ENCODE data around the gene FHOD3. TPM values are rescaled to one million over a fixed set of nuclear protein-coding genes. Genes with fewer than 3 reads are reported as not detected.

Gene FHOD3
- total and polyA plus RNA-seq, 2 of the 13 experiments (the other 11 are each of a cell fraction or from before 2014, with no cell fraction given) = 0.07 TPM; not detected in 1

GRCh38 chr18:36529747-36530146, 232.2 kb downstream of the FHOD3 start:
- no peak for DNase-seq (ENCODE audit: low spot score)
- no peaks in the 10 kb centered on the region for H3K9me3 ChIP-seq (ENCODE audit: low read length)
- H3K9ac ChIP-seq (ENCODE audit: insufficient read depth, low read depth, low read length) = no peak overlapping the region
- no peak overlapping the region for H2AFZ ChIP-seq (ENCODE audit: low read length)
- in situ Hi-C loops (cut with HindIII; ENCODE audit: extremely low pct_ligation_motif_present, low pct_unique_long_range_greater_than_20kb) = no loop called here
- no peaks in the 10 kb centered on the region for H3K36me3 ChIP-seq (replicated peaks in 1 of 2; ENCODE audit: control insufficient read depth in 1 of 2, insufficient read depth in 2 of 2, low read length in 2 of 2)
- WGBS (ENCODE audit: low lambda C conversion rate) = 47% methylated on average over 8 of the region's 8 CpGs
- POLR2A ChIA-PET = no interaction called here
- no peak for FAIRE-seq
- no peaks in the 10 kb centered on the region for H4K20me1 ChIP-seq (ENCODE audit: insufficient read depth, low read length)
- H3K4me2 ChIP-seq (ENCODE audit: low read depth, low read length) = no peak overlapping the region
- no peak overlapping the region for H3K4me3 ChIP-seq (replicated peaks in 1 of 3; ENCODE audit: insufficient read depth in 1 of 3, low read depth in 2 of 3, low read length in 3 of 3)
- CTCF ChIA-PET (ENCODE audit: low intra/inter-chr PET ratio, low total read pairs) = no interaction called here
- no peaks in the 10 kb centered on the region for H3K79me2 ChIP-seq (ENCODE audit: insufficient read depth, low read length)
- peaks cover 0 to 10% of the 10 kb centered on the region in 2 experiments; a peak in 2 of 5 replicates for H3K27me3 ChIP-seq (ENCODE audit: control insufficient read depth in 1 of 2, insufficient read depth in 2 of 2, low read length in 2 of 2)
- BruUV-seq (replicated peaks) = no TSS peak
- ATAC-seq = no peak
- no peak overlapping the region for H3K27ac ChIP-seq (ENCODE audit: extremely low read length, insufficient read depth, low read length)
- intact Hi-C loops (cut with micrococcal nuclease; ENCODE audit: unreplicated experiment) = no loop called here
- H3K4me1 ChIP-seq (ENCODE audit: insufficient read depth, low read length) = peaks cover 16% of the 10 kb centered on the region
- TF ChIP-seq PRMT3 (CRISPR knock-in tag; IDR thresholded peaks at IDR 0.05; ENCODE audit: borderline replicate concordance, low read depth) (no peak), ZNF256 (CRISPR knock-in tag; conservative IDR thresholded peaks at IDR 0.05) (no peak), YY1 (IDR thresholded peaks at IDR 0.05; ENCODE audit: insufficient read depth, insufficient replicate concordance, low read depth, low read length) (no peak), SOX13 (IDR thresholded peaks at IDR 0.05) (no peak), SOX13 (CRISPR knock-in tag; conservative IDR thresholded peaks at IDR 0.05 in 1 of 2, IDR thresholded peaks at IDR 0.05 in 1 of 2) (no peak), RBAK (CRISPR knock-in tag; IDR thresholded peaks at IDR 0.05) (no peak), HOXA7 (CRISPR knock-in tag; IDR thresholded peaks at IDR 0.05) (no peak), PITX1 (CRISPR knock-in tag; IDR thresholded peaks at IDR 0.05) (no peak), ZNF724P (CRISPR knock-in tag; IDR thresholded peaks at IDR 0.05; ENCODE audit: borderline replicate concordance) (no peak), SKI (IDR thresholded peaks at IDR 0.05; ENCODE audit: partially characterized antibody) (no peak), THYN1 (CRISPR knock-in tag; IDR thresholded peaks at IDR 0.05; ENCODE audit: borderline replicate concordance, low read depth) (no peak), PAX8 (CRISPR knock-in tag; IDR thresholded peaks at IDR 0.05; ENCODE audit: borderline replicate concordance) (no peak), NFE2L2 (IDR thresholded peaks at IDR 0.05; ENCODE audit: low read length) (no peak), RFX1 (IDR thresholded peaks at IDR 0.05) (no peak)
- TF ChIP-seq, protein P1, sequence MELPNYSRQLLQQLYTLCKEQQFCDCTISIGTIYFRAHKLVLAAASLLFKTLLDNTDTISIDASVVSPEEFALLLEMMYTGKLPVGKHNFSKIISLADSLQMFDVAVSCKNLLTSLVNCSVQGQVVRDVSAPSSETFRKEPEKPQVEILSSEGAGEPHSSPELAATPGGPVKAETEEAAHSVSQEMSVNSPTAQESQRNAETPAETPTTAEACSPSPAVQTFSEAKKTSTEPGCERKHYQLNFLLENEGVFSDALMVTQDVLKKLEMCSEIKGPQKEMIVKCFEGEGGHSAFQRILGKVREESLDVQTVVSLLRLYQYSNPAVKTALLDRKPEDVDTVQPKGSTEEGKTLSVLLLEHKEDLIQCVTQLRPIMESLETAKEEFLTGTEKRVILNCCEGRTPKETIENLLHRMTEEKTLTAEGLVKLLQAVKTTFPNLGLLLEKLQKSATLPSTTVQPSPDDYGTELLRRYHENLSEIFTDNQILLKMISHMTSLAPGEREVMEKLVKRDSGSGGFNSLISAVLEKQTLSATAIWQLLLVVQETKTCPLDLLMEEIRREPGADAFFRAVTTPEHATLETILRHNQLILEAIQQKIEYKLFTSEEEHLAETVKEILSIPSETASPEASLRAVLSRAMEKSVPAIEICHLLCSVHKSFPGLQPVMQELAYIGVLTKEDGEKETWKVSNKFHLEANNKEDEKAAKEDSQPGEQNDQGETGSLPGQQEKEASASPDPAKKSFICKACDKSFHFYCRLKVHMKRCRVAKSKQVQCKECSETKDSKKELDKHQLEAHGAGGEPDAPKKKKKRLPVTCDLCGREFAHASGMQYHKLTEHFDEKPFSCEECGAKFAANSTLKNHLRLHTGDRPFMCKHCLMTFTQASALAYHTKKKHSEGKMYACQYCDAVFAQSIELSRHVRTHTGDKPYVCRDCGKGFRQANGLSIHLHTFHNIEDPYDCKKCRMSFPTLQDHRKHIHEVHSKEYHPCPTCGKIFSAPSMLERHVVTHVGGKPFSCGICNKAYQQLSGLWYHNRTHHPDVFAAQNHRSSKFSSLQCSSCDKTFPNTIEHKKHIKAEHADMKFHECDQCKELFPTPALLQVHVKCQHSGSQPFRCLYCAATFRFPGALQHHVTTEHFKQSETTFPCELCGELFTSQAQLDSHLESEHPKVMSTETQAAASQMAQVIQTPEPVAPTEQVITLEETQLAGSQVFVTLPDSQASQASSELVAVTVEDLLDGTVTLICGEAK (IDR thresholded peaks at IDR 0.05) = no peak
- TF ChIP-seq, protein P1 (CRISPR knock-in tag; IDR thresholded peaks at IDR 0.05) = no peak

Data from HepG2 (cell line).